Esophagus muscularis mucosa (tissue), 4 donors: ENCODE measurements around the gene CNST. TPM values are rescaled to one million over a fixed set of nuclear protein-coding genes. Genes with fewer than 3 reads are reported as not detected.

ENCODE experiments used
- DNase-seq: peaks from one replicate; pipeline ENCODE4 v3.0.0-alpha.2; 2017; ENCODE audit errors: extremely low spot score
- H3K27ac ChIP-seq, 4 donors: fragments of 200-600 bp; sonication (generic); replicated peaks in 1 of 4; 1 replicate in 3 of 4; 2 replicates in 1 of 4; pipeline ENCODE4 v1.5.1; 2016 to 2019; ENCODE audit warnings: mild to moderate bottlenecking in 1 of 4
- H3K27me3 ChIP-seq, 4 donors: fragments of 200-600 bp; sonication (generic); one replicate each; pipeline versions ENCODE4 v1.5.1 to v1.6.0; 2016 to 2019
- H3K36me3 ChIP-seq, 4 donors: fragments of 200-600 bp; sonication (generic); one replicate each; pipeline ENCODE4 v1.5.1; 2016 to 2019
- H3K4me1 ChIP-seq, 4 donors: fragments of 200-600 bp; sonication (generic); one replicate each; pipeline ENCODE4 v1.5.1; 2016 to 2019
- H3K4me3 ChIP-seq, 4 donors: fragments of 200-600 bp; sonication (generic); 1 replicate in 2 of 4; 2 replicates in 2 of 4; pipeline ENCODE4 v1.5.1; 2016 to 2019; ENCODE audit warnings: mild to moderate bottlenecking in 4 of 4, moderate library complexity in 1 of 4
- H3K9me3 ChIP-seq, 4 donors: fragments of 200-600 bp; sonication (generic); 1 replicate in 3 of 4; 2 replicates in 1 of 4; pipeline ENCODE4 v1.5.1; 2016 to 2019
- CTCF ChIP-seq, 3 experiments: fragments of 200-600 bp in 2 of 3; fragments of 450-650 bp in 1 of 3; sonication (generic) in 2 of 3; IDR thresholded peaks; one replicate each; pipeline ENCODE4 v1.5.1; 2017 to 2019; ENCODE audit warnings: antibody characterized with exemption in 3 of 3, mild to moderate bottlenecking in 2 of 3, moderate library complexity in 1 of 3
- EP300 ChIP-seq: sonication (generic); formaldehyde crosslinking; IDR thresholded peaks from one replicate; pipeline ENCODE4 v1.6.1; 2017; ENCODE audit warnings: antibody characterized with exemption
- POLR2A ChIP-seq: fragments of 450-650 bp; IDR thresholded peaks from one replicate; pipeline ENCODE4 v1.6.1; 2017; ENCODE audit warnings: antibody characterized with exemption, moderate library complexity, mild to moderate bottlenecking, low read depth
- POLR2AphosphoS5 ChIP-seq, 2 donors: sonication (generic); formaldehyde crosslinking; IDR thresholded peaks; one replicate each; pipeline ENCODE4 v1.6.1; 2017; ENCODE audit warnings: antibody characterized with exemption in 2 of 2
- WGBS: methylation state at CpG from one replicate; pipeline ENCODE4 v1.1.5; 2018; 5-methylcytosine and 5-hydroxymethylcytosine counted together
- intact Hi-C: fragments of 100-400 bp; cut with DNase I; formaldehyde crosslinking; loops from one replicate; pipeline ENCODE4 v1.15.1; 2023
- total RNA-seq, 4 donors: library from RNA; depleted of rRNA; stranded (reverse); fragments of >200 nt; gene quantifications; one replicate each; pipeline versions ENCODE4 v1.1.0 to v1.2.1, GENCODE V29; 2016

The CNST gene
- total RNA-seq, 4 donors from 2014 or later = 55.4 to 74.7 (median 61.9) TPM

DNA sequence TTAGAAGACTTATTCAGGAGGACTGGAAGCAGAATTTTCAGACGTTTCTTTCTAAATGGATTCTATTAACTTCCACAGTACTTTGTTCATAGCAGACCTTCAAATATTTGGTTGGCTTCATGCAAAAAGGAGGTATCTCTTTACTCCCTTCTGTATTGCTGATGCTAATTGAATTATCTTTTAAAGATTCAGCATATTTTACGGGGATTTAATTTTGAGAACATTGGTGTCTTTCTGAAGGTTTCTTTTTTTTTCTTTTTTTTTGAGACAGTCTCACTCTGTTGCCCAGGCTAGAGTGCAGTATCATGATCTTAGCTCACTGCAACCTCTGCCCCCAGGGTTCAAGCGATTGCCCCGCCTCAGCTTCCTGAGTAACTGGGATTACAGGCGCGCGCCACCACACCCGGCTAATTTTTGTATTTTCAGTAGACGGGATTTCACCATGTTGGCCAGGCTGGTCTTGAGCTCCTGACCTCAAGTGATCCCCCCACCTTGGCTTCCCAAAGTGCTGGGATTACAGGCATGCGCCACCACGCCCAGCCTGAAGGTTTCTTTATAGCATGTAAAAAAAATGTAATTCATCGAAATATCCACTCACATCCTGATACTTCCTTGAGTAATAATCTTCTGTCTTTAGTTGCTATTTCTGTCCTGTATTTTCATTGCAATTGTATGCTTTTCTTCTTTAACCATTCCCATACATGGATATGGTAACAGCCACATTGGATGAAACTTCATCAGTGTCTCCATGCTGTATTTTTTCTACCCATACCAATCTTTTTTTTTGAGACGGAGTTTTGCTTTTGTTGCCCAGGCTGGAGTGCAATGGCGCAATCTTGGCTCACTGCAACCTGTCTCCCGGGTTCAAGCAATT lies 14.5 kb downstream of the CNST start:
- 81% methylated on average over 15 of the region's 15 CpGs for WGBS
- Histone ChIP-seq H3K27ac (peak overlapping the region; percentile 70 to 84 (median 79)), H3K4me3 (no peak overlapping the region), H3K4me1 (peaks cover 84 to 95% (median 93%) of the 10 kb centered on the region in 4 donors), H3K9me3 (no peaks in the 10 kb centered on the region), H3K27me3 (no peaks in the 10 kb centered on the region), H3K36me3 (no peaks in the 10 kb centered on the region)
- intact Hi-C loops = no loop called here
- no peak for DNase-seq
- no peak for TF ChIP-seq EP300

GRCh38 chr1:246582301-246583055 lies 16.2 kb downstream of the CNST start:
- peak overlapping the region; percentile 70 to 84 (median 79) for H3K27ac ChIP-seq

GRCh38 chr1:246583056-246583440 lies 16.8 kb downstream of the CNST start:
- Histone ChIP-seq H3K4me3 (no peak overlapping the region), H3K9me3 (no peaks in the 10 kb centered on the region), H3K36me3 (no peaks in the 10 kb centered on the region), H3K4me1 (peaks cover 78 to 96% (median 96%) of the 10 kb centered on the region in 4 donors), H3K27ac (peak overlapping the region; percentile 70 to 84 (median 79)), H3K27me3 (no peaks in the 10 kb centered on the region)
- no peak for DNase-seq
- 89% methylated on average over 2 of the region's 2 CpGs for WGBS
- intact Hi-C loops = no loop called here
- no peak for TF ChIP-seq POLR2AphosphoS5 (IDR thresholded peaks at IDR 0.05)
- no peak for TF ChIP-seq POLR2A
- no peak for TF ChIP-seq EP300
- TF ChIP-seq CTCF (IDR thresholded peaks at IDR 0.05) = no peak

More at GRCh38 chr1:246582301-246583055, 16.2 kb downstream of the CNST start:
- DNase-seq = no peak
- intact Hi-C loops = no loop called here
- WGBS = 84% methylated on average over 17 of the region's 17 CpGs
- Histone ChIP-seq H3K4me3 (no peak overlapping the region), H3K36me3 (no peaks in the 10 kb centered on the region), H3K27me3 (no peaks in the 10 kb centered on the region), H3K9me3 (no peaks in the 10 kb centered on the region), H3K4me1 (peaks cover 83 to 96% (median 96%) of the 10 kb centered on the region in 4 donors)
- TF ChIP-seq POLR2A = no peak
- TF ChIP-seq EP300 = no peak
- TF ChIP-seq POLR2AphosphoS5 (IDR thresholded peaks at IDR 0.05) = no peak
- TF ChIP-seq CTCF (IDR thresholded peaks at IDR 0.05) = no peak

- Histone ChIP-seq H3K27ac (peak overlapping the region; percentile 70 to 84 (median 79)), H3K36me3 (no peaks in the 10 kb centered on the region), H3K4me3 (no peak overlapping the region), H3K27me3 (no peaks in the 10 kb centered on the region), H3K9me3 (no peaks in the 10 kb centered on the region), H3K4me1 (peaks cover 73 to 96% (median 93%) of the 10 kb centered on the region in 4 donors)
- no peak for DNase-seq
- TF ChIP-seq POLR2AphosphoS5 (IDR thresholded peaks at IDR 0.05) (peak; percentile 73 to 74), EP300 (peak; percentile 36), CTCF (IDR thresholded peaks at IDR 0.05) (no peak)
- 67% methylated on average over 5 of the region's 6 CpGs for WGBS
- intact Hi-C loops = no loop called here
Observed at GRCh38 chr1:246583448-246584185, 17.4 kb downstream of the CNST start.
